Endothelial cell of umbilical vein (primary cell): ENCODE measurements around the gene KIF17. TPM values are rescaled to one million over a fixed set of nuclear protein-coding genes. Genes with fewer than 3 reads are reported as not detected.

Experiments
- BruUV-seq: library from RNA; stranded (reverse); fragments of 400-500 nt; replicated peaks from 2 replicates; lab custom pipeline; 2021; lab: Mats Ljungman, UMichigan
- CTCF ChIA-PET: fragments of 300-600, 350-600 bp; sonication (Branson Sonifier 250); formaldehyde crosslinking; loops from one replicate; lab custom pipeline; 2021; ENCODE audit warnings: antibody characterized with exemption, inconsistent platforms; lab: Charles Lee
- POLR2A ChIA-PET: fragments of 300-600, 350-600 bp; sonication (Branson Sonifier 250); formaldehyde crosslinking; loops from one replicate; lab custom pipeline; 2021; ENCODE audit warnings: antibody characterized with exemption, inconsistent platforms; lab: Charles Lee
- DNase-seq: peaks from one replicate; pipeline ENCODE4 v3.0.0-alpha.2; 2011; ENCODE audit warnings: low read depth, low spot score
- FAIRE-seq: peaks from 2 replicates; lab custom pipeline; 2011; peaks lifted over from hg19 to GRCh38; lab: Jason Lieb, UNC
- H2AFZ ChIP-seq: 2 replicates; pipeline ENCODE4 v1.6.0; 2012; ENCODE audit warnings: low read depth, low read length, control low read depth, inconsistent platforms
- H3K27ac ChIP-seq: 2 replicates; pipeline ENCODE4 v1.5.1; 2011; ENCODE audit warnings: low read depth, mild to moderate bottlenecking, control low read depth, low read length, moderate library complexity; ENCODE audit not compliant: insufficient read depth
- H3K27me3 ChIP-seq, 2 experiments: 2 replicates each; pipeline versions ENCODE4 v1.6.0 to v1.6.1; 2011; ENCODE audit warnings: low read length in 2 of 2, mixed read lengths in 1 of 2; ENCODE audit not compliant: control insufficient read depth in 2 of 2, insufficient read depth in 2 of 2
- H3K36me3 ChIP-seq, 2 experiments: 2 replicates in 1 of 2; 3 replicates in 1 of 2; pipeline ENCODE4 v1.5.1; 2011; ENCODE audit warnings: low read length in 2 of 2, mild to moderate bottlenecking in 1 of 2, moderate library complexity in 1 of 2; ENCODE audit not compliant: control insufficient read depth in 2 of 2, insufficient read depth in 2 of 2; ENCODE audit errors: extremely low read depth in 1 of 2
- H3K4me1 ChIP-seq: 3 replicates; pipeline ENCODE4 v1.5.1; 2011; ENCODE audit warnings: mild to moderate bottlenecking, low read length; ENCODE audit not compliant: control insufficient read depth, insufficient read depth; ENCODE audit errors: extremely low read depth
- H3K4me2 ChIP-seq: 2 replicates; pipeline ENCODE4 v1.6.1; 2011; ENCODE audit warnings: low read length, control low read depth, mixed read lengths; ENCODE audit not compliant: insufficient read depth
- H3K4me3 ChIP-seq, 3 experiments: fragments of 200-600 bp in 1 of 3; sonication (generic), shearing (Covaris generic) in 1 of 3; replicated peaks in 1 of 3; 2 replicates each; pipeline ENCODE4 v1.5.1; 2011 to 2016; ENCODE audit warnings: control low read depth in 3 of 3, low read length in 3 of 3, mild to moderate bottlenecking in 2 of 3, inconsistent platforms in 1 of 3, low read depth in 1 of 3, moderate library complexity in 1 of 3; ENCODE audit not compliant: insufficient read depth in 1 of 3
- H3K79me2 ChIP-seq: 2 replicates; pipeline ENCODE4 v1.6.0; 2012; ENCODE audit warnings: low read length, inconsistent platforms; ENCODE audit not compliant: control insufficient read depth, insufficient read depth
- H3K9ac ChIP-seq: replicated peaks from 2 replicates; pipeline ENCODE3; 2011; ENCODE audit warnings: low read length, control low read depth; ENCODE audit not compliant: insufficient read depth; ENCODE audit errors: extremely low read depth
- H3K9me1 ChIP-seq: replicated peaks from 3 replicates; pipeline ENCODE4 v1.6.0; 2011; ENCODE audit warnings: mild to moderate bottlenecking, low read length; ENCODE audit not compliant: control insufficient read depth, insufficient read depth; ENCODE audit errors: extremely low read depth
- H3K9me3 ChIP-seq: replicated peaks from 2 replicates; pipeline ENCODE4 v1.5.1; 2012; ENCODE audit warnings: low read length, inconsistent platforms; ENCODE audit not compliant: control insufficient read depth, insufficient read depth
- H4K20me1 ChIP-seq: replicated peaks from 2 replicates; pipeline ENCODE3; 2011; ENCODE audit warnings: mild to moderate bottlenecking, low read length; ENCODE audit not compliant: control insufficient read depth, insufficient read depth; ENCODE audit errors: extremely low read depth
- GATA2 ChIP-seq: IDR thresholded peaks from 2 replicates; pipeline ENCODE4 v1.7.0; 2011; ENCODE audit warnings: low read depth, mild to moderate bottlenecking, moderate library complexity, mixed read lengths, low read length; ENCODE audit not compliant: insufficient read length, insufficient read depth
- POLR2A ChIP-seq: IDR thresholded peaks from 2 replicates; pipeline ENCODE4 v1.6.1; 2012; ENCODE audit warnings: low read depth, mild to moderate bottlenecking, control low read depth, low read length
- POLR2AphosphoS5 ChIP-seq: IDR thresholded peaks from 2 replicates; pipeline ENCODE4 v1.6.1; 2012; ENCODE audit warnings: low read depth, mild to moderate bottlenecking, control low read depth, low read length, moderate library complexity; ENCODE audit not compliant: insufficient read depth
- dilution Hi-C: fragments of 300-500 bp; cut with MboI; formaldehyde crosslinking; loops from one replicate; pipeline ENCODE4 v1.15.0; 2019; ENCODE audit warnings: low sequenced_read_pairs; ENCODE audit not compliant: extremely low pct_ligation_motif_present
- intact Hi-C: fragments of 100-400 bp; cut with micrococcal nuclease; formaldehyde crosslinking; loops from one replicate; pipeline ENCODE4 v1.10.0; 2022
- polyA plus RNA-seq, 4 experiments: library from polyadenylated mRNA; depleted of rRNA in 3 of 4; stranded (reverse) in 3 of 4; unstranded in 1 of 4; fragments of >200 nt; gene quantifications; 2 replicates each; pipeline versions ENCODE4 v1.2.1 to v1.2.3, GENCODE V29; 2011 to 2012; ENCODE audit warnings: missing spikeins in 1 of 4
- total RNA-seq: library from RNA; stranded (reverse); gene quantifications from 2 replicates; pipeline ENCODE4 v1.2.3, GENCODE V29; 2021

KIF17 gene
- total and polyA plus RNA-seq, 2 donors (not counting 3 experiments of a cell fraction or from before 2014, with no cell fraction given): 1.1 to 1.5 TPM

- Histone ChIP-seq H3K9me1 (no peaks in the 10 kb centered on the region), H3K4me3 (no peak overlapping the region), H3K4me2 (no peak overlapping the region), H4K20me1 (no peaks in the 10 kb centered on the region), H3K27ac (no peak overlapping the region), H3K79me2 (no peaks in the 10 kb centered on the region), H2AFZ (no peak overlapping the region), H3K9me3 (no peaks in the 10 kb centered on the region), H3K27me3 (no peaks in the 10 kb centered on the region), H3K9ac (no peak overlapping the region), H3K36me3 (no peaks in the 10 kb centered on the region), H3K4me1 (no peaks in the 10 kb centered on the region)
- dilution Hi-C loops: no loop called here
- no peak for TF ChIP-seq POLR2A
- intact Hi-C loops: no loop called here
- DNase-seq: no peak
- BruUV-seq: no TSS peak
- ChIA-PET POLR2A (interaction anchor here (0.7 kb wide), 1 partner anchor 9 kb away, joined by 3 read pairs; no protein-coding TSS in a partner anchor), CTCF (interaction anchor here (0.8 to 3.3 kb wide), 4 partner anchors 10 to 33 kb away, joined by 4 to 18 read pairs (median 4); partner anchors contain the start of gene KIF17)
- FAIRE-seq: no peak
Observed at GRCh38 chr1:20708057-20708456, 9.8 kb downstream of the KIF17 start.

GRCh38 chr1:20706841-20707240 lies 11.0 kb downstream of the KIF17 start:
- no peak for FAIRE-seq
- H3K27me3 ChIP-seq: no peaks in the 10 kb centered on the region
- POLR2A ChIA-PET: no interaction called here

More at GRCh38 chr1:20706841-20707240, 11.0 kb downstream of the KIF17 start:
- BruUV-seq: no TSS peak
- Histone ChIP-seq H4K20me1 (no peaks in the 10 kb centered on the region), H3K9me3 (no peaks in the 10 kb centered on the region), H3K4me2 (no peak overlapping the region), H3K27ac (no peak overlapping the region), H3K4me1 (no peaks in the 10 kb centered on the region), H3K36me3 (no peaks in the 10 kb centered on the region), H3K4me3 (no peak overlapping the region), H2AFZ (no peak overlapping the region), H3K9ac (no peak overlapping the region), H3K79me2 (no peaks in the 10 kb centered on the region), H3K9me1 (no peaks in the 10 kb centered on the region)
- no peak for DNase-seq
- intact Hi-C loops (no loop called here), dilution Hi-C loops (no loop called here)
- CTCF ChIA-PET: interaction anchor here (0.6 to 3.3 kb wide), 5 partner anchors 9 to 488 kb away, joined by 3 to 18 read pairs (median 4); no protein-coding TSS in a partner anchor
- TF ChIP-seq POLR2AphosphoS5 (no peak), GATA2 (no peak)
